Mucosa of rectum (tissue), 2 donors: ENCODE measurements around the gene UNC79.
"Not testable (repeated sequence)": the region's sequence is repeated elsewhere in the genome, so short reads cannot be mapped to it uniquely, and the experiment has no call there.

Experiments
- H3K27ac ChIP-seq, 2 donors: one replicate each; pipeline ENCODE4 v1.7.0; 2013; ENCODE audit warnings: inconsistent platforms in 2 of 2, low read depth in 2 of 2, low read length in 2 of 2
- H3K27me3 ChIP-seq, 2 donors: one replicate each; pipeline ENCODE4 v1.7.0; 2013; ENCODE audit warnings: low read length in 2 of 2; ENCODE audit not compliant: control insufficient read depth in 2 of 2, insufficient read depth in 2 of 2
- H3K36me3 ChIP-seq, 2 donors: one replicate each; pipeline ENCODE4 v1.7.0; 2013; ENCODE audit warnings: low read length in 2 of 2; ENCODE audit not compliant: control insufficient read depth in 2 of 2, insufficient read depth in 2 of 2
- H3K4me1 ChIP-seq, 2 donors: one replicate each; pipeline ENCODE4 v1.7.0; 2013; ENCODE audit warnings: low read length in 2 of 2, mild to moderate bottlenecking in 1 of 2; ENCODE audit not compliant: control insufficient read depth in 2 of 2, insufficient read depth in 2 of 2
- H3K4me3 ChIP-seq, 2 donors: one replicate each; pipeline ENCODE4 v1.7.0; 2013; ENCODE audit warnings: low read length in 2 of 2
- H3K9ac ChIP-seq, 2 donors: one replicate each; pipeline ENCODE4 v1.7.0; 2013; ENCODE audit warnings: low read length in 2 of 2, low read depth in 1 of 2, mild to moderate bottlenecking in 1 of 2
- H3K9me3 ChIP-seq, 2 donors: one replicate each; pipeline ENCODE4 v1.7.0; 2013; ENCODE audit warnings: low read length in 2 of 2; ENCODE audit not compliant: control insufficient read depth in 2 of 2
- donor health status: healthy.
- donor health status: Normal muscosa, but diverticular disease.

UNC79 gene

DNA sequence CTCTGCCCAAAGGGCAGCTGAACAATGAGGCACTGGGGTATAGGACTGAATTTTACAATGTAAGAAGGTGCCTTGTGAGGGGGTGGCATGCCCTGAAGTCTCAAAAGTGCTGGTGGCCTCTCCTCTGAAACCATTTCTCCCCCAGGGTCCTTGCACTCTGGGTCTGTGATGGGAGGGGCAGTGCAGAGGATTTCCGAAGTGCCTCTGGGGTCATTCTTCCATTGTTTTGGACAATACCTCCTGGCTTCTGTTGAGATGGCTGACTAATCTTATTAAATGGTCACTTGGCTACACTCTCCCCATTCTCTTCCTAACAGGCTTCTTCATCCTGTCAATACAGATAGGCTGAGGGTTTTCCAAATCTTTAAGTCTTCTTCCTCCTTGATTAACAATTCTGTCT lies 59.3 kb downstream of the UNC79 start:
- H3K27me3 ChIP-seq, result no peaks in the 10 kb centered on the region
- no peak overlapping the region for H3K4me3 ChIP-seq
- no peak overlapping the region for H3K9ac ChIP-seq
- no peak overlapping the region for H3K27ac ChIP-seq
- no peaks in the 10 kb centered on the region for H3K36me3 ChIP-seq
- no peaks in the 10 kb centered on the region for H3K9me3 ChIP-seq
- H3K4me1 ChIP-seq, result no peaks in the 10 kb centered on the region

DNA sequence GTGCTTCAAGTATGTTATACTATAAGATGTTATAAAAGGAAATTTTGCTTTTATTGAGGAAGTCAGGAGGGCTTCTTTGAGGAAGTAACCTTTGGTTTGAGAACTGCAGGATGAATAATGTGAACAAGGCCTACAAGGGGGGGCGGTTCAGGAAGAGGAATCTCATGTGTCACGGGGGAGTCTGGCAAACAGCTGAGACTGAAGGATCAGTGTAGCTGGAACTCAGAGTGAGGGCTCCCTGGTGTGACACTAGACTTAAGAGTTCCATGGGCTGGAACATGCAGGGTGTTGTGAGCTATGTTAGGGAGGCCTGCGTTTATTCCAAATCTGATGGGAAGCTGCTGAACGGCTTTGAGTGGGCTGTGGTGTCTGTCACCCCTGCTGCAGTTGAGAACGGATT lies 62.3 kb downstream of the UNC79 start:
- no peaks in the 10 kb centered on the region for H3K36me3 ChIP-seq

DNA sequence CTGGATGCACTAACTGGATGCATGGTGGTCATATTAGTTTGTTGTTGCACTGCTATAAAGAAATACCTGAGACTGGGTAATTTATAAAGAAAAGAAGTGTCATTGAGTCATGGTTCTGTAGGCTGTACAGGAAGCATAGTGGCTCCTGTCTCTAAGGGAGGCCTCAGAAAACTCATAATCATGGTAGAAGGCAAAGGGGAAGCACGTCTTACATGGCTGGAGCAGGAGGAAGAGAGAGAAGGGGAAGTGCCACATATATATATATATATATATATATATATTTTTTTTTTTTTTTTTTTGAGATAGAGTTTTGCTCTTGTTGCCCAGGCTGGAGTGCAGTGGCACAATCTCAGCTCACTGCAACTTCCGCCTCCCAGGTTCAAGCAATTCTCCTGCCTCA lies 62.9 kb downstream of the UNC79 start:
- not testable (repeated sequence) for H3K9me3 ChIP-seq, H3K4me3 ChIP-seq, H3K4me1 ChIP-seq, H3K36me3 ChIP-seq, H3K27me3 ChIP-seq, H3K27ac ChIP-seq, H3K9ac ChIP-seq

More for the DNA sequence above, 62.3 kb downstream of the UNC79 start:
- Histone ChIP-seq H3K4me1 (no peaks in the 10 kb centered on the region), H3K9ac (no peak overlapping the region), H3K27ac (no peak overlapping the region), H3K9me3 (no peaks in the 10 kb centered on the region), H3K4me3 (no peak overlapping the region), H3K27me3 (no peaks in the 10 kb centered on the region)

DNA sequence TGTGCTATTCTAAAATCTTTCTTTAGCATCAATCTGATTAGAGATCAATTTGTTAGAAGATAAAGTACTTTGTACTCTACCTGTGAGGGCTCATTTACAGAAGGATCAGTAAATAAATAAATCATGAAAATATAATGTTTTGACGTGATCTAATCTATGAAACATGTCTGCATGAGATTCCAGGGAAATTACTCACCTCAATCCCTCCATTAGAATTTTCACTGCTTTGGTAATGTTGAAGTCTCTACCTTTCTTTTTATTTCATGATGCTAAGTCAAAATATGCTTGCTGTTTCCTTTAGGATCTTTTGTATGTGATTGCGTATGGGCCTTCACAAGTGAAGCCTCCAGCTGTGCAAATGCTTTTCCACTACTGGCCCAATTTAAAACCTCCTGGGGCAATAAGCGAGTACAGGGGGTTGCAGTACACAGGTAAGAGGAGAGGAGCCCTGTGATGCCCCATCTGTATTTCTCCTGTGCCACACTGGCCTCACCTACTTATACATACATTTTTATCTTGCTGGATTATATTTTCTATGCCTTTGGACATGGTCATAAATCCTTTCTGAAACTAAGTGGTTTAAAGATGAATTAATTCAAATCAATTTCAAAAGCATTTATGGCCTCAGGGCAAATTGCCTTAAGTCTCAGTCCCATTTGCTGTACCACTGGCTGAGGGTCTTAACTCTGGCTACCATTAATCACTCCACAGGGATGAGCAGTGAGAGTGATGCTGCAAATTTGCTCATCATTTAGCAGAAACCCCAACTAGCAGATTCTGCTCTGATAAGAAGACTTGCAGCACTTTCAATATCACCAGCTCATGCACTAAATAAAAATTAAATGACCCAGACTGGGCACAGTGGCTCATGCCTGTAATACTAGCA lies 66.4 kb downstream of the UNC79 start:
- no peaks in the 10 kb centered on the region for H3K9me3 ChIP-seq
- H3K27me3 ChIP-seq, result no peaks in the 10 kb centered on the region
- H3K27ac ChIP-seq, result no peak overlapping the region
- H3K9ac ChIP-seq, result no peak overlapping the region
- H3K4me3 ChIP-seq, result no peak overlapping the region
- no peaks in the 10 kb centered on the region for H3K36me3 ChIP-seq
- no peaks in the 10 kb centered on the region for H3K4me1 ChIP-seq

DNA sequence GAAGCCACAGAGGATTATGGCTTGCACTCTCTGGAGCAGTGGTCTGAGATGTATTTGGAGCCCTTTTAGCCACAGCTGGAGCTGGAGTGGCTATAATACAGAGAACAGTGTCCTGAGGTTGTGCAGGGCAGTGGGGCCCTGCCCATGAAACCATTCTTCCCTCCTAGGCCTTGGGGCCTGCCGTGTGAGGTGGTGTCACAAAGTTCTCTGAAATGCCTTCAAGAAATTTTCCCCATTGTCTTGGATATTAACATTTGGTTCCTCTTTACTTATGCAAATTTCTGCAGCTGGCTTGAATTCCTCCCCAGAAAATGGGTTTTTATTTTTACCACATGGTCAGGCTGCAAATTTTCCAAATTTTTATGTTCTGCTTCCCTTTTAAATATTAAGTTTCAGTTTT lies 79.3 kb downstream of the UNC79 start:
- no peaks in the 10 kb centered on the region for H3K36me3 ChIP-seq
- no peaks in the 10 kb centered on the region for H3K9me3 ChIP-seq
- no peak overlapping the region for H3K4me3 ChIP-seq
- H3K4me1 ChIP-seq, result no peaks in the 10 kb centered on the region
- no peaks in the 10 kb centered on the region for H3K27me3 ChIP-seq
- no peak overlapping the region for H3K9ac ChIP-seq
- H3K27ac ChIP-seq, result peak overlapping the region in 1 of 2 donors; percentile 16

DNA sequence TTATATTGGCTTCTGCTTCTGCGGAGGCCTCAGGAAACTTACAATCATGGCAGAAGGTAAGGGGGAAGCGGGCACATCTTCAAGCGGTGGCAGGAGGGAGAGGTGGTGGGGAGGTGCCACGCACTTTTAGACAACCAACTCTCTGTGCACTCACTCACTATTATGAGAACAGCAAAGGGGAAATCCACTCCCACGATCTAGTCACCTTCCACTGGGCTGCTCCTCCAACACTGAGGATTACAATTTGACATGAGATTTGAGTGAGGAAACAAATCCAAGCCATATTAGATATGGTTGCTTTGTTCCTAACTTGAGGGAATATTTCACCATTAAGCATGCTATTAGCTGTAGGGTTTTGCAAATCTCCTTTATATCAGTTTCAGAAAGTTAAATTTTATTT lies 80.3 kb downstream of the UNC79 start:
- H3K9ac ChIP-seq, result no peak overlapping the region

DNA sequence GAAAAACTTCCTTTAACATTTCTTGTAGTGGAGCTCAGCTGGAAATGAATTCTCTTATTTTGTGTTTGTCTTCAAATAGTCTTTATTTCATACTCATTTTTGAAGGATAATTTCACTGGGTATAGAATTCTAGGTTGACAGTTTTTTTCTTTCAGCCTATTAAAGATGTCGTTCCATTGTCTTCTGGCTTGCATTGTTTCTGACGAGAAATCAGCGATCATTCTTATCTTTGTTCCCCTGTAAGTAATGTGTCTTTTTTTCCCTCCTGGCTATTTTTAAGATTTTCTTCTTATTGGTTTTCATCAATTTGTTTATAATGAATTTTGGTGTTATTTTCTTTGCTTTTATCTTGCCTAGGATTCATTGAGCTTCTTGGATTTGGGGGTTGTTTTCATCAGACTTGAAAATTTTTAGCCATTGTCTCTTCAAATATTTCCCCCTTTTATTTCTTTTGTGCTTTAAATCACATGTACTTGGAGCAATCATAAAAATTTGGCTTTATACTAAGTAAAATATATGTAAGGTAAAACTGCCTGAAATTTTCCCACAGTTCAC lies 89.4 kb downstream of the UNC79 start:
- no peaks in the 10 kb centered on the region for H3K27me3 ChIP-seq
- no peaks in the 10 kb centered on the region for H3K36me3 ChIP-seq
- no peak overlapping the region for H3K27ac ChIP-seq
- no peak overlapping the region for H3K9ac ChIP-seq
- H3K9me3 ChIP-seq, result peaks cover 3 to 4% of the 10 kb centered on the region in 2 donors
- no peak overlapping the region for H3K4me3 ChIP-seq
- H3K4me1 ChIP-seq, result no peaks in the 10 kb centered on the region

More for the DNA sequence above, 80.3 kb downstream of the UNC79 start:
- no peaks in the 10 kb centered on the region for H3K27me3 ChIP-seq
- no peak overlapping the region for H3K27ac ChIP-seq
- no peaks in the 10 kb centered on the region for H3K36me3 ChIP-seq
- no peaks in the 10 kb centered on the region for H3K9me3 ChIP-seq
- no peaks in the 10 kb centered on the region for H3K4me1 ChIP-seq
- H3K4me3 ChIP-seq, result no peak overlapping the region

DNA sequence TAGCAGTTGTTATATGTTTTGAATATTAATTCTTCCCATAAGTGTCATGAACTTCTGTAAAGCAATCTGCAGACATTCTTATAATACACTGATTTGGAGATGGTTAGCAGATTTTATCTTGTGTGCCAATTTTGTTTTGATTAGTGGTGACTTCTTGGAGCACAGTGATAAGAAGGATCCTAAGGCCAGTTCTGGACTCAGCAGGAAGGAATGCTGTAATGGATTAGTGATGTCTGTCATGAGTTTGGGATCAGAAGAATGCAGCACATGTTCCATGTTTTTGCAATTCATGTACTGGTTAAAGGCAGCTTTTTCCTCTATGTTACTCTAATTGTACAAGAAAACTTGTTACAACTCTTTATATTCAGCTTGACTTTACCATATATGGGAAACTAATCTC lies 91.5 kb downstream of the UNC79 start:
- Histone ChIP-seq H3K9me3 (peaks cover 3 to 4% of the 10 kb centered on the region in 2 donors), H3K27ac (no peak overlapping the region), H3K36me3 (no peaks in the 10 kb centered on the region), H3K4me1 (no peaks in the 10 kb centered on the region), H3K27me3 (no peaks in the 10 kb centered on the region), H3K4me3 (no peak overlapping the region), H3K9ac (no peak overlapping the region)

DNA sequence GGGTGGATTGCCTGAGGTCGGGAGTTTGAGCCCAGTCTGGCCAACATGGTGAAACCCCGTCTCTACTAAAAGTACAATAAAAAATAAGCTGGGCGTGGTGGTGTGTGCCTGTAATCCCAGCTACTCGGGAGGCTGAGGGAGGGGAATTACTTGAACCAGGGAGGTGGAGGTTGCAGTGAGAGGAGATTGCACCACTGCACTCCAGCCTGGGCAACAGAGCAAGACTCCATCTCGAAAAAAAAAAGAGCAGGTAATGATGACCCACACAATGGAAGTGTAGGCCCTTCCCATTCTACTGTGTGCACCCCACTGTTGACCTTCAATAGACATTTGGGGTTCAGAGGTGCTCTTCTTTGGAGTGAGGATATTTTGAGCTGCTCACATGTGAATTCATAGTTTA lies 94.5 kb downstream of the UNC79 start:
- not testable (repeated sequence) for H3K27ac ChIP-seq

DNA sequence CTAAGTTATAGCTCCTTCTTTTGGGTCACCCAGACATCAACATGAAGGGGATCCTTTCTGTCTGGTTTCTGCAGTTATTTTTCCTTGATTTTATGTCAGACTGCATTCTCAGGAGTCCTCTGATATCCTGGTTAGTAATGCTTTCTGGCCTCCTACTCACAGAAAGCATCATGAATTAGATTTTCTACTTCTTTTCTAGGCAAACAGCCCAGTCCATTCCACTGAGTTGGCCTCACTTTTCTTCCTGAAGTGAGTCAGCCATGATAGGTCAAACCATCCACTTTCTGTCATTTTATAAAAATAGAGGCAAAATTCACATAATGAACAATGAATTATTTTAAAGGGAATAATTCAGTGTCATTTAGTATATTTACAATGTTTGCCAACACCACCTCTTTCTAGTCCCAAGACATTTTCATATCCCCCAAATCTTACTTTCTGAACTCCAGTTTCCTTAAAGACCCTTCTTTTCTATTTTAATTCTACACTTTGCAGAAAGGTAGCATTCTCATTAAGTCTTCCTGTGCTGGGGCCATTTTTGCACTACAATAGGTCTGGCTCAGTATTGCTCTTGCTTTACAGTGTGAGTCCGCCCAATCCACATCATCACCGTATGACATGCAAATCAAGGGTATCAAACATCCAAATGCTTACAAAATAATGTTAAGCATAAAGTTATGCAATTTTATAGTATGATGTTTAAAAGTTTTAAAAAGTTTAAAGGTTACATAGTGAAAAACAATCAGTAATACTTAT lies 95.1 kb downstream of the UNC79 start:
- H3K9ac ChIP-seq, result no peak overlapping the region
- H3K36me3 ChIP-seq, result no peaks in the 10 kb centered on the region
- H3K4me1 ChIP-seq, result no peaks in the 10 kb centered on the region
- H3K4me3 ChIP-seq, result no peak overlapping the region
- H3K27ac ChIP-seq, result no peak overlapping the region
- H3K9me3 ChIP-seq, result peaks cover 0 to 3% of the 10 kb centered on the region in 2 donors
- H3K27me3 ChIP-seq, result no peaks in the 10 kb centered on the region

More for the DNA sequence above, 94.5 kb downstream of the UNC79 start:
- not testable (repeated sequence) for H3K27me3 ChIP-seq, H3K9me3 ChIP-seq, H3K9ac ChIP-seq, H3K36me3 ChIP-seq, H3K4me1 ChIP-seq, H3K4me3 ChIP-seq
